Measurements from ENCODE around the gene GINS1.

- TF ChIP-seq YY1 (IDR thresholded peaks at IDR 0.05; ENCODE audit: insufficient read depth, insufficient read length) (no peak), SUZ12 (IDR thresholded peaks at IDR 0.05; ENCODE audit: extremely low read depth, insufficient read depth, insufficient read length) (no peak), ZNF274 (IDR thresholded peaks at IDR 0.05; ENCODE audit: low read depth, low read length) (no peak)
Measured at GRCh38 chr20:25493137-25493536, 85.7 kb downstream of the GINS1 start.
